KG1 (cell line): Measurements from ENCODE around the gene EEPD1.

Source experiments
- DNase-seq: peaks from one replicate; lab custom pipeline; 2025; lab: John Stamatoyannopoulos, UW

The EEPD1 gene

DNA sequence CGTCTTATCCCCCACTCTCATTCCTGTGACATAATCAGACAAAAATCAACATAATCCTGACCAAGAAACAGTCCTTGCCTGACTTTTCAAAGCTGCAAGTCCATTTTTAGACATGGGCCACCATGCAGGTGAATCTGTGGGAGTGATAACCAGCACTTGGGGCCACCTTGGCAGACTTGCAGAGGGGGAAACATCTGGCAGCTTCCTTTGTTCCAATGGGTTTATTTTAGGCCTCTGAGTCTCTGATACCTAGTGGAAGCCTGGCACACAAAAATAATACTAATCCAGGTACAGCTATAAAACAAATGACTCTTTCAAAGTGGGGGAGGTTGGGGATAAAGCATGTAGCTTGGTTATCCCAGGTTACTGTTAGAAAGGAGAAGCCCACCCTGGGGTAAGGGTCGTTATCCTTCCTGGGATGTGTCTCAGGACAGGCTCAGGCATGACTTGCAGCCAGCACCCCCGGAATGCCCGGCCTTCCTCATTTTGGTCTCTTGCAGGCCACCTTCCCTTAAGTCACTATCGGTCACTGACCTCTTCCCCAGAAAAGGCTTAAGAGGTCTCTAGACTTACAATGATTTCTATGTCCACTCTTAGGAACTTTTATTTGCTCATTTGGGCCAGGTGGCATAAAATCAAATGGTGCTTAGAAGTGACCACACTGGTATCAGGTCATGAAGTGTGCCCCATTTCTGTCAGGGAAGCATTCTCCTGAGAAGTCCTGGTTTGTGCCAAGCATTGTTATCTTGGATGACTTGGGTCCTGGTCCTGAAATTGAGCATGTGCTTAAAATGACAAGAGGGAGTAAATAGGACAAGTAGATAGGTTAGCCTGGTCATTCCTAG, 37.6 kb downstream of the EEPD1 start:
- no peak for DNase-seq

- DNase-seq, result no peak
Observed at GRCh38 chr7:36191292-36191920, 38.4 kb downstream of the EEPD1 start.

- DNase-seq, result peak; percentile 40
Observed at GRCh38 chr7:36192053-36192824, 39.2 kb downstream of the EEPD1 start.

- DNase-seq, result no peak
Observed at GRCh38 chr7:36192877-36193276, 39.8 kb downstream of the EEPD1 start.

DNA sequence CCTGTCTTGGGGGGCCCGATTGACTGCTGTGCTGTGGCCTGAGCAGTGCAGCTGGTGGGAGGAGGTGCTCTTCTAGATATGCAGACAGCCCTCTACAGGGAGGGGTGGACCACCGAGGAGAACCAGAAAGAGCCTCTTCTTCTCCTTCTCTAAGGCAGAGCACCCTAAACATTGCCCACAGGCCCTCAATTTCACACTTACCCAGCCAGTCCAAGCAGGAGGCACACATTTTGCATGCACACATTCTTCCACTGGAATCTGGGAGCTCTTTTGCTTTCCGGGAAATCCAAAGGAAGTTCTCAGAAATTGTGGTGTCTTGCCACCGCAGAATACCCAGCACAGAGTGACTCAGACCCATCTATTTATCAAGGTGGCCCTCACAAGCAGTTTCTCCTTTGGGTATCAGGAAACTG, 45.8 kb downstream of the EEPD1 start:
- DNase-seq, result no peak

DNA sequence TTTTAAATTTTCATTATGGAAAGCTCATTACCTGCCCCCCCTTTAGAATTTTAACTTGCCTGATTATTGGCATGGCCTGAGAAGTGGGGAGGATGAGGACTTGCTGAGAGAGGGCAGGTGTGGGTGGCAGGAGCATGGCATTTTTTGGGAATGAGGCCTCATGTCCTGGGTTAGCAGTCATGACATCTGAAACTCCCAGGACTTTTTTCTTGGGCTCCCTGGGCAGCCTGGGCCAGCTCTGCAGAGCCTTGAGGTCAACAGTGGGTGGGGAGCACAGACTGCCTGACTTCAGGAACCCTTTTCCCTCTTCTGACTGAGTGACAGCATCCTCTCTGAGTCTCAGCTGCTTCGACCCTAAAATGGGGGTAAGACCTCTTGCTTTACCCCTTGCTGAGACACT, 46.3 kb downstream of the EEPD1 start:
- DNase-seq, result no peak

DNA sequence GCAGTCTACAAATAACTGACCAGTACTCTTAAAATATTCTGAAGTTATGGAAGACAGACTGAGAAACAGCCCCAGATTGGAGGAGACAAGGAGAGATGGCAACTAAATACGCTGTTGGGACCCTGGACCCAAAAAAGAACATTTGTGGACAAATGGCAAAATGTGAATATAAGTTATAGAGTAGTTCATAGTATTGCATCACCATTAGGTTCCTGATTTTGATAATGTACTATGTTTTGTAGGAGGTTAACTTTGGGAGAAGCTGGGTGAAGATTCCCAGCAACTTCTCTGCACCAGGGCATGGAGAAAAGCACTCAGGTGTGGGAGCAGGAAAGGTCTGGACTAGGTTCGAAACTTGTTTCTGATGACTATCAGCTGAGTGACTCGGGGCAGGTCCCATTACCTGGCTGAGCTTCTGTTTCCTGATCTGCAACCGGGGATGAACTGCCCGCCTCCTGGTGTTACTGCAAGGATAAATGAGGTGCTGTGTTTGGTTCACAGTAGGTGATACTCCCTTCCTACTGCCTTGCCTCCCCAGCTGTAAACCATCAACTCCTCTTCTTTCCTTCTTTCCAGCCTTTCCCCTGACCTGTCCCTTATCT, 48.2 kb downstream of the EEPD1 start:
- DNase-seq, result no peak

GRCh38 chr7:36202398-36202797, 49.3 kb downstream of the EEPD1 start:
- DNase-seq, result no peak

GRCh38 chr7:36203071-36203790, 50.2 kb downstream of the EEPD1 start:
- DNase-seq, result no peak

- DNase-seq, result no peak
Observed at GRCh38 chr7:36204044-36204663, 51.1 kb downstream of the EEPD1 start.

DNA sequence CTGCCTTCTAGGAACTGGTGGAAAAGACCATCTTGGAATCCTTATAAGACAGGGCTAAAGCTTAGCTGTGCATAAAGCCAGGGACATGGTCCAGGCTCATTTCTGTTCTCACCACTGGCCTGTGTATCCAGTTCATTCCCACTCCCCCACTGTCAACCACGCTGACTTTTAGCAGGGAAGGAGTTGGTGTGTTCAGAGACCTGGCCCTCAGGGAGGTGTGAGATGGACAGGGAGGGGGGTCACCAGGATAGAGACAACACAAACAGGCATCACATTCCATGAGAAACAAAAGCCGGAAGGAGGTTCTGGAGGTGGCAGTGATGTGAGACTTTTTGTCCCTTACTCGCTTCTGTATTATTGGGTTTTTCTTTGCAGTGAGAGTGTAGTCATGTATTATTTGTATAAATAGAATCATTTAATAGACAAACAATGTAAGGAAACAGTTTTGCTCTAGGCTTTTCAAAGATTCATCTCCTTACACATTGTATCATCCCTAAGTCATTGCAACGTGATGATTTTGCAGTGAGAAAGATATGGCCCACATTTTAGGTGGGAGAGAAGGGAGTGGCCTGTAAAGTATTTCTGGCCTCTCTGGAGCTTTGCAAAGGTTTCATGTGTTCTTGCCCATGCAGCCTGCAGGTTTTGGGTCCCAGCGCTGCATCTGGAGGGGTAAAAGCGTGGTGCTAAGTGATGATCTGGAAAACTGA, 52.0 kb downstream of the EEPD1 start:
- no peak for DNase-seq

DNA sequence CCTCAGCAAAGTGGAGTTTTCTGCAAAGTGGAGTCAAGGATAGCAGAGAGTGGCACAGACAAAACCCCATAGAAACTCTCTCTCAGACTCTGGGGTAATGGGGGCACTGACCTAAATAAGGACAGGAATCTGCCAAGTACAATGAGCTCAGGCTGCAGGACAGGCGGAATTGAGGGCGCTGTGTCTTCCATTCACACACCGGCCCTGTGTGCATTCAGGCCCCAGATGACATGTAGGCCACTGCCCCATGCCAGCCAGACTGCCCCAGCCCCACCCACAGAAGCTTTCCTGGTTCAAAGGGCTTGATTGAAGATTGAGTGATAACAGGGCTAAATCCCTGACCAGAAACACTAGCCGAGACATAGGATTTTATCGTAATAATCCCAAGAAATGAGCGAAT, 52.7 kb downstream of the EEPD1 start:
- no peak for DNase-seq

DNA sequence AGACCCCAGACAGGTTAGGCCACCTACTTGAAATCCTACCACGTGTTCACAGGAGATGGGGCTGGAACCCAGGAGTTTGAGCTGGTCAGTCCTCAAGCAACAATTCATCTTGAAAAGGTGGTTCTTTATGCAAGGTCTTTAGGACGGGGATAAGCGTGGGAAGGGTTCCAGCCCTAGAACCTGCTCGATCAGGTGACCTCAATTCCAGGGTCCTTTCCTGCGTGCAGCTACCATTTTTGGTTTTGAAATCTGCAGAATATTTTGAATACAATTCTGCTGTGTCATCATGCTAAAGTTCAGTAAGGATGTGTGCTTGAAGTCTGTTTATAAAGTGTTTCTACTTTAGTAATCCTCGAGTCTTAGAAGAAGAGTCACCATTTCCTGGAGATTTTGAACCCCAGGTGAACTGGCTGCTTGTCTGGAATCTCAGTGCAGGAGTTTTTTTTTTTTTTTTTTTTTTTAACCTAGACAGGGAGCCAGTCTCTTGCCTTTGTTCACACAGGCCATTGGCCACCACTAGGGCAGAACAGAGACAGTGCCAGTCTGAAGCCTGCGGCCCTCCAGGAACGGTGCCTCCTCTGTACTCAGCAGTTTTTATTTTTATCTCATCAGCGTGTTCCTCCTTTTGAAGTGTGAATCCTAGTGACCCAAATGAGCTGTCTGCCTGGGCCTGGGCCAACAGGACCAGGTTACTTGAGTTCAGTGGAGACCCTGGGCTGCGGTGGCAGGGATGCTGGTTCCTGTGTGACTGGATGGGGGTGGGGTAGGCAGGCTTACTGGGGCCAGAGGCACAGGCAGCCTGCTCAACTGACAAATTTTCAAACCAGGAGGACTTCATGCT, 54.6 kb downstream of the EEPD1 start:
- no peak for DNase-seq

DNA sequence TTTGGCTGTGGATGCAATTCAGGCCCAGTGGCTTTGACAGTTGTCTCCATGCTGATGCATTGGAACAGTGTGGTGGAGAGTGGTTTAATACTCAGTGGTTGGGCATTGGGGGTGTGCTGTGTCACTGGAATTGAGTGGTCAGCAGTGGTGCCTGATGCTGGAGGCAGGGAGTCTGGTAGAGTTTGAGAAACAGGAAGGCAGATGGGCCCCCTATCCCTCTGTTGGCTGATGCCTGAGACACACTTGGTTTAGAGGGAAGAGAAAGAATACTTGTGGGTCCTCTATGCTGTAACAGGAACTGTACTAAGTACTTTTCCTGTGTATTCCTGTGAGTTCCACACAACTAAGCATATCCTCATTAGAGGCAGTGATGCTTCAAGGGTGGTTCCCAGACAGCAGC, 55.4 kb downstream of the EEPD1 start:
- DNase-seq, result no peak

- no peak for DNase-seq
Observed at GRCh38 chr7:36208997-36209813, 56.2 kb downstream of the EEPD1 start.

DNA sequence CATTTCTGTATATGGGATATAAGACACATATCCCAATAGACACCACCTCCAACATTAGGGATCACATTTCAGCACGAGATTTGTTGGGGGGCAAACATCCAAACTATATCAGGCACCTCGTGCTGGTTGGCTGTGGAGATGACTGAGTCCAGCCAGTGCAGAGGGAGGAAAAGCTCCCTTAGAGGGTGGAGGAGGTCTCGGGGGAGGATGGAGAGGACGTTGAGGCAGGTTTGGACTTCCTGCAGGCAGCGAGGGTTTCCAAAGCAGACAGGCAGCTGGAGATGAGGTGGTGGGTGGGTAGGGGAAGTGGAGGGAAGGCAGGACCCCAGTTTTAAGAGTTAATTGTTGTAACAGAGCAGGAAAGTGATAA, 56.7 kb downstream of the EEPD1 start:
- no peak for DNase-seq

DNA sequence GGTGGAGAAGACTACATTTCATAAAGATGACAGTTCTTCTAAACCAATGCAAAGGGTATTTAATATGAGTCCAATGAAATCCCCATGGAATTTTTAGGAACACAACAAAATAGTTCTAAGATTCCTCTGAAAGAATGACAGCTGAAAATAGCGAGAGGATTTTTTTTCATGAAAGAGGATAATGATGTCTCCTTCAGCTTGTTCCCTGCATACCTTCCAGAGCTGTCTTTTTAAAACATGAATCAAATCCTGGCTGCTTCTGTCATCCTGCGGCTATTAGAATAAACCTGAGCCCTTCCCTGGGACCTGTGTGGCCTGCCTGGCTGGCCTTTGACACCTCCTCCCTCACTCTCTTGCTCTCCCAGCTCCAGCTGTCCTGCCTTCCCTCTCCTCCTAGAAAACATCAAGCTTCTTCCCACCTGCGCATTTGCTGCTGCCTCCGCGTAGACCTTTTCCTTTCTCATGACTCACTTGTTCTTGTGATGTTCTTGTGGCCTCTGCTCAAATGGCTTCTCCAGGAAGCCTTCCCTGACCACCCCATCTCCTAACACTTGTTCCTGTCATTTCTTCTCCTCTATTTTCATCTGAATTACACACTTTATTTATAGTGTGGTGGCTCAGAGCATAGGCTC, 57.4 kb downstream of the EEPD1 start:
- DNase-seq, result no peak
